ENCODE measurements around the gene FAM174A.
"Not testable (repeated sequence)": the region's sequence is repeated elsewhere in the genome, so short reads cannot be mapped to it uniquely, and the experiment has no call there.

FAM174A gene

DNA sequence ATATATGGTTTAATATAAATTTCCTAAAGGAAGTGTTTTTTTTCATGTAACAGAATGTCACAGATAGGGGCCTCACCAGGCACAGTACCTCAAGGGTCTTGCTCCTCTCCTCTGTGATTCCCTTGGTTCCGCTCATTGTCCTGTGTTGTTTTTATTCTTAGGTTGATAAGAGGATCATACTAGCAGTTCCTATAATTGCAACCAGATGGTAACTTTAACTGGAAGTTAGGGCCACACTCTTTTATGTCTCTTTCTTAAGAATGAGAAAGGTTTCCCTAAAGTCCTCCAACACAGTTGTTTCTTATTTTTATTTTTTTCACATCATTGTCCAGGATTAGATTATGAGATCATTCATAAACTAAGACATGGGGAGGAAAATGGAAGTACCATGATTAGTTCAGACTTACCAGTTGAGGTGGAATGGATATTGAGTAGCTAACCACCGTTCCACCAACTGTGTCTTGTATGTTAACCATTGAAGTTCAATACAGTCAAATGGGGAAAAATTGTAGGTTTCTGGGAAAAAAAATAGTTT is 41.1 kb downstream of the FAM174A start:
- DNase-seq: no peak

DNA sequence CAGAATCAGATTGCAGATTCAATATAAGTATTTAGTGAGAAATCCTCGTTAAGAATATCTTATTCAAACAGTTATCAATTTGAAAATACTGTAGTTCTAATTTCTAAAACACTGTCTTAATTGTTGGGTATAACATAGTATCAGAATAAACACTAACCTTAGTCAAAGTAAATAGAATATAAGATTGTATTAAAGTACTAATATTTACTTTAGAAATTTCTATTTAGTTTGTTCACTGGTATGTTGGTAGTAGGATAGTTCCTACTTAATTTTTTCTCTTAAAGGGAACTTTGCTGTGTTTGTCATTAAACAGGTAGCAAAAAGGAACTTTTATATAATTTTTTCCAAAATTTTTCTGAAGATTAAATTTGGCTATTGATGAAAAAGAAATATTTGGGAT is 42.3 kb downstream of the FAM174A start:
- no peak for DNase-seq

- DNase-seq: peak in 1 of 2 experiments; percentile 14
Measured at GRCh38 chr5:100584069-100584468, 48.9 kb downstream of the FAM174A start.

GRCh38 chr5:100584889-100585288 is 49.7 kb downstream of the FAM174A start:
- DNase-seq: no peak

DNA sequence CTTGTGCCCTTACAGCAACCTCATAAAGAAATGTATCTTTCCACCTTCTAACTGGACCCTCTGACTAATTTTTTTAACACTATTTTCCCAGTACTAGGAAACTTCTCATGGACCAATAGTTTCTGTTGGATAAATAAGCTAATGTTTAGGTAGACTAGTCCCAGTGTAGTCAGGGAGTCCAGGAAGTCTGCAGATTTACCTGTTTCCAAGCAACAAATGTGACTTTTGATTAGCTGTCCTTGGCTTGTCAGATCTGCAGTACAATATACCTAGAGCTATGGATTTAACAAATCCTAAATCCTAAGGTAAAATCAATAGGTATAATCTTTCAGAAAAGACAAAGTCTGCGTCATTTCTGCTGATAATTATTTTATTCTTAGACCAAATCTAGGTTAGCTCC is 55.7 kb downstream of the FAM174A start:
- no peak for DNase-seq

GRCh38 chr5:100595152-100595811 is 60.1 kb downstream of the FAM174A start:
- peak; percentile 16 to 75 for DNase-seq

GRCh38 chr5:100595812-100596173 is 60.6 kb downstream of the FAM174A start:
- no peak for DNase-seq

DNA sequence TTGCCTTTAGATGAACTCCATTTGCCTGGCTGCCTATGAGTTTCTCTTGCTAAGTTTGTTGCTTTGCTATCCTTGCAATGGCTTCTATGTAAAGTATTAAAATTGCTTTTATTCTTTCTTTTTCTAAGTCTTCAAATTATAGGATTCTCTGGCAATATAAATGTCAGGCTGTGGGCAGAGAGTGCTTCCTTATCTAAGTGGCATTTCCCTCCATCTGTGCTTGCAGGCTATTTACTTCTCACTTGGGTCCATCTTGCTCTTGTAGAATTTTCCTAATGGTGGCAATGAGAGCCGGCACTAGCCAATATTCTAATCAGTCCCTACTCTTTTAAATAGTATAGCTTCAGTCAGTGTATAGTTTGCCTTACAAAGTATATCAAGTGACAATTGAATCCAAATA is 63.3 kb downstream of the FAM174A start:
- DNase-seq: no peak

DNA sequence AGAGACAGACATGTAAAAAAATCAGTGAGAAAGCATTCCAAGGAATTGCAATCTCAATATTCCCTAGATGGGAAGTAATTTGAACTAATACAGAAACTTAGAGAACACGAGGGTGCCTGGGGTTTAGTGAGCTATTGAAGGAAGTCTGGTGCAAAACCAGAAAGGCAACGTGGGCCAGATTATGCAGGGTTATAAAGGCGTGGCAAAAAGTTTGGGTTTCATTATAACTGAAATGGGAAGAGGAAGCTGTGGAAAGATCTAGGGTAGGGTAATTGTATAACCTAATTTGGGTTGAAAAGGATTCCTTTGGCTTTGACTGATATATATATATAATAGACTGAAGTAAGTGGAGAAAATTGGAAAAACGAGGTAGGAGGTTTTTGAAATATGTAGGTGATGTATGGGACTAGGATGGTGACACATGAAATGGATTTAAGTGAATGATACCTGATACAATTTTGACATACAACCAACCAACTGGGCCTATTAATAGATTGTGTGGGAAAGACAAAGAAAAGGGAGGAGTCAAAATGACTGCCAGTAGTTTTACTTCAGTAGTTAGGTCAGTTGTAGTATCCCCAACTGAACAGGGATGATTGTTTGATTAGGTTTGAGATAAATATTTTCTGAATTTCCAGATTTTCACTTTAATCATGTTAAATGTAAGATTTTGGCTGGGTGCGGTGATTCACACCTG is 65.3 kb downstream of the FAM174A start:
- no peak for DNase-seq

GRCh38 chr5:100603141-100603540 is 68.0 kb downstream of the FAM174A start:
- DNase-seq: no peak

GRCh38 chr5:100604021-100604420 is 68.8 kb downstream of the FAM174A start:
- not testable (repeated sequence) for DNase-seq

- no peak for DNase-seq
Measured at GRCh38 chr5:100609594-100609993, 74.4 kb downstream of the FAM174A start.

- no peak for DNase-seq
Measured at GRCh38 chr5:100614308-100614707, 79.1 kb downstream of the FAM174A start.

GRCh38 chr5:100615362-100615761 is 80.2 kb downstream of the FAM174A start:
- no peak for DNase-seq

DNA sequence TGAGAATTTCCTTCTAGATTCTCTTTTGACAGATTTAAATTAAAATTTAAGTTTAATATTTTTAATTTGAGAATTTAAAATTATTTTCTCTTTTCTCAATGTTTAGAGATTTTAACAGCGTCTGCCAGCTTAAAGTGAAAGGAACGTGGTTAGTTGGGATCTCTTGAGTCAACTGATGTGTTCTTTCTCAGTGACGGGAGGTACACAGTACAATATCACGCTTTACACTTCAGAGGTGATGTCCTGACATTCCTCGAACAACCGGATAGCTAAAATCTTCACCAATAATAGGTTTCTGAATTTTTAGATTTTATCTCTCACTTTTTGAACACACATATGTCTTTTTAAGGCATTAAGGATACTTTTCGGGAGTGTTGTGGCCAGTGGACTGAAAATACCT is 81.1 kb downstream of the FAM174A start:
- DNase-seq: no peak

DNA sequence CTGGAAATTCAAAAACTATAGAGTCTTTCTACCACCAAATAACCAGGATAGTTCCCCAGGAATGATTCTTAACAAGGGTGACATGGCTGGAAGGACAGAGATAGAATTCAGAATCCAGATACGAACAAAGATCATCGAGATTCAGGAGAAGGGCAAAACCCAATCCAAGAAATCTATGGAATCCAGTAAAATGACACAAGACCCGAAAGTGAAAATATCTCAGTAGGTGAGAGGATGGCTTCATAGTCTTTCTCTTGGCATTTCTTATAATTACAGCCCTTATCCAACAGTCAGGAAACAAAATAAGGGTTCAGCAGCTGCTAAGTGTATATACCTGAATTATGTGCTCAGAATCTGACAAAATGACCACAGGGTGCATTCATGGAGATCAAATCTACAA is 81.8 kb downstream of the FAM174A start:
- DNase-seq: no peak

DNA sequence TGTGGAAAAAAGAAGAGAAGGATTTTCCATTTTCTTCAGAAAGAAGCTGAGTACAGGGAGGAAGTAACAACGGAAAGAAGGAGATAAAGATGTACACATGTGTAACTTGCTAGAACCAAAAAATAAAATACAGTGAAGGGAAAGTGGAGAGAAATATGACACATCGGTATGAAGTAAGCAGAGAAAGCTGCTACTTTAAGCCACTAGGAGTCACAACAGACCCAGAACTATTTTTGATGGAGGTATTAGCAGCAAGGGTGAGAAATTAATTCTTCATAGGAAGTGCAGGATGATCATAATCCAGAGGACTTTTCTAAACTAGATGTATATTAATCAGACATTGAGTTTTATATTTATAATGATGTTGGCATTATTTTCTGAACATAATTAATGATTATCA is 88.5 kb downstream of the FAM174A start:
- peak; percentile 1 to 12 for DNase-seq

- DNase-seq: no peak
Measured at GRCh38 chr5:100634937-100635534, 99.9 kb downstream of the FAM174A start.

All from NCI-H446 (cell line).